Activated T-helper 1 cell treated with Interleukin-2 at 50 U/mL for 16 hours (primary cell): ENCODE measurements around the gene LYPLA2.

Experiments used
- DNase-seq: peaks from one replicate; pipeline ENCODE4 v3.0.0-alpha.2; 2020; ENCODE audit warnings: low read depth

LYPLA2 gene

DNA sequence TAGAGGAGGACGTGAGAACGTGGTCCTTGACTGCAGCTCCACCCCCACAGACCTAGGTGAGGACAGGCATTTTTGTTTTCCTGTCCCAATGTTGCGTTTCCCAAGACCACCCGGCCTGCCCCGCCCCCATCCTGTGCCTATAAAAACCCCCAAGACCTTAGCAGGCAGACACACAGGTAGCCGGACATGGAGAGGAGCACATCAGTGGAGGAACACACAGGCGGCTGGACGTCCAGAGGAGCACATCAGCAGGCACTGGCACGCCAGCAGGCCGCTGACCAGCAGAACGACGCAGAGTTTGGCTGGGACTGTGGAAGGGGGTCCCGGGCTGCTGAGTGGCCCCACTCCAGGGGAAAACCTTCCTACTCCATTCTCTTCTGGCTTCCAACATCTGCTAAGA lies 47.0 kb downstream of the LYPLA2 start:
- DNase-seq, result no peak

DNA sequence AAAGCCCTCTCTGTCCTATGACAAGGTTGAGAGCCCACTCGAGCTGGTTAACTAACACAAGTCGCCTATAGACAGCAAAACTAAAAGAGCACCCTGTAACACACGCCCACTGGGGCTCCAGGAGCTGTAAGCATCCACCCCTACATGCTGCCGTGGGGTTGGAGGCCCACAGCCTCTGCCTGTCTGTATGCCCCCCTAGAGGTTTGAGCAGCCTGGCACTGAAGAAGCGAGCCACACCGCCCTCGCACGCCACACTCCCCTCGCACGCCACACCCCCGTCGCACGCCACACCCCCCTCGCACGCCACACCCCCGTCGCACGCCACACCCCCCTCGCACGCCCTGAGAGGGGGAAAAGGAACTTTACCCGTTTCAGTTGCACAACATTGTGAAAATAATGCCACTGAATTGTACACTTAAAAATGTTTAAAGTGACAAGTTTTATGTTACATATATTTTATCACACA lies 47.5 kb downstream of the LYPLA2 start:
- DNase-seq, result peak; percentile 62

- no peak for DNase-seq
Measured at GRCh38 chr1:23843644-23844043, 52.7 kb downstream of the LYPLA2 start.
